Cardiac muscle cell (in vitro differentiated cells and primary cell): Measurements from ENCODE around the gene ANKRD11. TPM values are rescaled to one million over a fixed set of nuclear protein-coding genes. Genes with fewer than 3 reads are reported as not detected.

ENCODE experiments used
- DNase-seq, 2 donors: peaks; one replicate each; pipeline versions ENCODE4 v3.0.0 to v3.0.0-alpha.2; 2010 to 2017; ENCODE audit warnings: low read depth in 1 of 2, low spot score in 1 of 2
- H3K27ac ChIP-seq: fragments of 200-600 bp; sonication (generic); 2 replicates; pipeline ENCODE4 v1.5.1; 2016
- H3K27me3 ChIP-seq: fragments of 200-600 bp; sonication (generic); 2 replicates; pipeline ENCODE4 v1.6.0; 2016; ENCODE audit warnings: control low read depth
- H3K36me3 ChIP-seq: fragments of 200-600 bp; sonication (generic); 2 replicates; pipeline ENCODE4 v1.5.1; 2016; ENCODE audit warnings: control low read depth
- H3K4me1 ChIP-seq: fragments of 200-600 bp; sonication (generic); 2 replicates; pipeline ENCODE4 v1.8.1; 2017; ENCODE audit warnings: low read depth, mild to moderate bottlenecking, mixed run types
- H3K4me3 ChIP-seq: fragments of 200-600 bp; sonication (generic); 2 replicates; pipeline ENCODE4 v1.5.1; 2016; ENCODE audit warnings: mild to moderate bottlenecking
- H3K9me3 ChIP-seq: fragments of 200-600 bp; sonication (generic); 2 replicates; pipeline ENCODE4 v1.5.1; 2017; ENCODE audit warnings: low read depth, mild to moderate bottlenecking, control low read depth
- polyA plus RNA-seq: library from polyadenylated mRNA; unstranded; fragments of >200 nt; fragmentation: Nextera tagmentation; extraction: Ambion mirVana; gene quantifications from 2 replicates; pipeline ENCODE4 v1.2.1, GENCODE V29; 2016
- total RNA-seq: library from RNA; depleted of rRNA; stranded (reverse); fragments of >200 nt; gene quantifications from 2 replicates; pipeline ENCODE4 v1.2.3, GENCODE V29; 2016
- TF ChIP-seq, protein P1 (sequence below): IDR thresholded peaks from 2 replicates; pipeline ENCODE4 v1.5.1; 2012; ENCODE audit warnings: low read depth, mild to moderate bottlenecking, low read length

Gene ANKRD11
- total and polyA plus RNA-seq, 2 experiments from 2014 or later = 111 to 131 TPM

DNA sequence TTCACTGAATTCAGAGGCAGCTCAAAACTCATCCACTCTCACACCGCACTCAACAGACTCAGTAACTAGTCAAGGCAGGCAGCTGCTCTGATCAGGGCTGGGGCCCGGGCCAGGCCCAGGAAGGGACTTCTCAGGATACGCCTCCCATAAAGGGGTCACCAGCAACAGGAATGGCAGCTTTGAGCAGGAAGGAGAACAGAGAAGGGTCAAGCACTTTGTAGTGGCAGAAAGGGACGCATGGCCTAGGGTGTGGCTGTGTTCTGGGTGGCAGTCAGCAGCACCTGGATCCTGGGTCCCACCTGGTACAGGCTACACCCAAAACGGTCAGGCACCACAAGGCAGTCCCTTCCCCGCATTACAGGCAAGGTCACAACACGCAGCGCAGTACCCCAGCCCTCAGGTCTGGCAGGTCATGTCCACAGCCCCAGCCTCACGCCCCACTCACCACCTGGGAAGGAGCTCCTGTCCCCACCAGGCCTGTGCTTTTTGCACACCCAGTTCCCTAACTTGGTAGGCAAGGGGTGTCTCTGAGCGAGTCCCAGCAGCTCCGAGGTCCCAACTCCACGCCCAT, 173.2 kb downstream of the ANKRD11 start:
- Histone ChIP-seq H3K27me3 (no peaks in the 10 kb centered on the region), H3K36me3 (no peaks in the 10 kb centered on the region), H3K9me3 (no peaks in the 10 kb centered on the region), H3K4me1 (peaks cover 35% of the 10 kb centered on the region), H3K27ac (no peak overlapping the region), H3K4me3 (no peak overlapping the region)
- TF ChIP-seq, protein P1, sequence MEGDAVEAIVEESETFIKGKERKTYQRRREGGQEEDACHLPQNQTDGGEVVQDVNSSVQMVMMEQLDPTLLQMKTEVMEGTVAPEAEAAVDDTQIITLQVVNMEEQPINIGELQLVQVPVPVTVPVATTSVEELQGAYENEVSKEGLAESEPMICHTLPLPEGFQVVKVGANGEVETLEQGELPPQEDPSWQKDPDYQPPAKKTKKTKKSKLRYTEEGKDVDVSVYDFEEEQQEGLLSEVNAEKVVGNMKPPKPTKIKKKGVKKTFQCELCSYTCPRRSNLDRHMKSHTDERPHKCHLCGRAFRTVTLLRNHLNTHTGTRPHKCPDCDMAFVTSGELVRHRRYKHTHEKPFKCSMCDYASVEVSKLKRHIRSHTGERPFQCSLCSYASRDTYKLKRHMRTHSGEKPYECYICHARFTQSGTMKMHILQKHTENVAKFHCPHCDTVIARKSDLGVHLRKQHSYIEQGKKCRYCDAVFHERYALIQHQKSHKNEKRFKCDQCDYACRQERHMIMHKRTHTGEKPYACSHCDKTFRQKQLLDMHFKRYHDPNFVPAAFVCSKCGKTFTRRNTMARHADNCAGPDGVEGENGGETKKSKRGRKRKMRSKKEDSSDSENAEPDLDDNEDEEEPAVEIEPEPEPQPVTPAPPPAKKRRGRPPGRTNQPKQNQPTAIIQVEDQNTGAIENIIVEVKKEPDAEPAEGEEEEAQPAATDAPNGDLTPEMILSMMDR = no peak
- no peak for DNase-seq

DNA sequence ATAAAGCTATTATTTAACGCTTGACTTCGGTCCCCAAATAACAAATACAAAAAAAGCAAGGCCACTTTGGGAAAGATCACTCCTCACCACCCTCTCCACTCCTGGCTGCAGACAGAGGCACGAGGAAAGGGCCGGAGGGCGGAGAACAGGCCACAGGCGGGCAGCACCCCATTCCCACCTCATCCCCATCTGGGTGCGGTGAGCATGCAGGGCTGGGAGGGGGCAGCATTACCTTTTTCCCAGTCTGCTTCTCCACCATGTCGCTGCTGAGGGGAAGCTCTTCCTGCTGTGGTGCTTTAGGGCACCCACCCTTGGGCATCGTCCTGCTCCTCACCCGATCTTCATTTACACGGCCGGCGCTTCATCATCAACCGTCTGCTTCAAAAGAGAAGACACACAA, 173.7 kb downstream of the ANKRD11 start:
- Histone ChIP-seq H3K27me3 (no peaks in the 10 kb centered on the region), H3K4me3 (no peak overlapping the region), H3K4me1 (peaks cover 31% of the 10 kb centered on the region), H3K36me3 (no peaks in the 10 kb centered on the region), H3K9me3 (no peaks in the 10 kb centered on the region), H3K27ac (no peak overlapping the region)
- no peak for DNase-seq
- TF ChIP-seq, protein P1 = no peak

DNA sequence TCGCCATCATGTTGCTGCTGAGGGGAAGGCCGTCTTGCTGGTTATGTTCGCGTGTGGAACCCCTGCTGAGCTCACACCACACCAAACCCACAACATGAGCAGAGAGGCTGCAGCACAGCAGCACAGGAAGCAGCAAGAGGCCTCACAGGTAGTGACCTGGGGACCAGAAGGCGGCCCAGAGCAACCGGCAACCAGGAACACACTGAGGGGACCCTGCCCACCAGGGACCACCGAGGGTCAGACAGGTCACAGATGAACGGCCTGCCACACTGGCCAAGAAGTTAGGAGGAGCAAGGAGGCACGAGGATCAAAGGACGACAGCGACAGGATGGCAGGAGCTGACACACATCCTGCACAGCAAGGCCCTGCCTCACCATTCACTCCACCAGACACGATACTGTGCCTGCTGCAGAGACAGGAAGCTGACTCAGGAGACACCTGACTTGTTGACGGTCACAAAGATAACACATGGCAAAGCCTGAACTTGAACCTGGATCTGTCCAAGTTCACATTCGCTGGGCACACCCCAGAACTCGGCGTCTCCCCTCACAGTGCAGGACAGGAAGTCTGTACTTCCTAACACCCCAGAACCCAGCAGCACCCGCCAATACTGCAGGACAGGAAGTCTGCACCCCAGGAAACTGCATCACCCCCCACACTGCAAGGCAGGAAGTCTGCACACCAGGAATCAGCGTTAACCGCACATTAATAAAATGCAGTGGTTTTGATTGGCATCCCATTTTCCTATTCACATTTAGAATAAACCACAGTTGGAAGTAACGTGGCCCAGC, 174.4 kb downstream of the ANKRD11 start:
- DNase-seq = peak in 1 of 2 donors; percentile 73
- Histone ChIP-seq H3K36me3 (no peaks in the 10 kb centered on the region), H3K4me1 (peaks cover 23% of the 10 kb centered on the region), H3K9me3 (no peaks in the 10 kb centered on the region), H3K27ac (peak overlapping the region; percentile 19), H3K4me3 (no peak overlapping the region), H3K27me3 (no peaks in the 10 kb centered on the region)
- TF ChIP-seq, protein P1 = no peak

DNA sequence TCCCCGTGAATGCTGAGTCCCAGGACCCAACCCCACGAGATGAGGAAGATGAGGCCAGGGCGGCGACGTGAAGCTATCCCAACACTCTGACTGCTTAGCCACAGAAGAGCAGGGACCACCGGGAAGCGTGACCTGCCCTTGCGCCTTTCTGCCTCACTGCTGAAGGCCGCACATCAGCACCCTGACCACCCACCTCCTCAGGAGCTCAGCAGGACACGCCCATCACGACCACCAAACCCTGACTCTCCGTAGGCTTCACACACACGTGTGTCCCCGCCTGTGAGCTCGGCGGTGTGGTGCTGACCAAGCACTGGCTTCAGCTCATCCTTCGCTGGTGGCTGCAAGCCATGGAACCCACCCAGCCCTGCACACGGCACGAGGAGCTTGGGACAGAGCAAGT, 175.1 kb downstream of the ANKRD11 start:
- H3K4me3 ChIP-seq = no peak overlapping the region
- peaks cover 16% of the 10 kb centered on the region for H3K4me1 ChIP-seq
- TF ChIP-seq, protein P1 = no peak
- H3K27me3 ChIP-seq = no peaks in the 10 kb centered on the region
- H3K27ac ChIP-seq = no peak overlapping the region
- no peaks in the 10 kb centered on the region for H3K9me3 ChIP-seq
- no peaks in the 10 kb centered on the region for H3K36me3 ChIP-seq
- no peak for DNase-seq

DNA sequence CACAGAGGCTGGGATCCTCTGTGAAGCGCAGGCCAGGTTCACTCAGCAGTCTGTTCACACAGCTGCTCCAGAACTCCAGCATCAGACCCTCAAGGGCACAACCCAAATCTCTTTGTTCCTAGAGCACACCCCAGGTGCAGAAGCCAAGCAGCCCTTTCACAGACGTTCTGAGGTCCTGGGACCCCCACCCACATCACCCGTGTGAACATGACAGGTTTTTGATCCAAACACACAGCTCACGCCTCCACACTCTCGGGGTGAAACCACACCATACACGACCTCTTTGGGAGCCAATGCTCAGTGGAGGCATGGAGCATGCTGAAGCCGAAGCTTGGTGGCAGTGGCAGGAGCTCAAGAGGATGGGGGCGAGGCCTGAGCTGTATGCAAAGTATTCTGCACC, 175.5 kb downstream of the ANKRD11 start:
- Histone ChIP-seq H3K36me3 (no peaks in the 10 kb centered on the region), H3K4me3 (no peak overlapping the region), H3K4me1 (peaks cover 12% of the 10 kb centered on the region), H3K27me3 (no peaks in the 10 kb centered on the region), H3K27ac (no peak overlapping the region), H3K9me3 (no peaks in the 10 kb centered on the region)
- TF ChIP-seq, protein P1 = no peak
- no peak for DNase-seq
